WI38 (cell line): Measurements from ENCODE around the gene SMIM7.
A peak's percentile ranks its signal among the peaks of the same experiment; 100 is the strongest.

ENCODE experiments used
- H3K4me3 ChIP-seq: 2 replicates; pipeline ENCODE4 v1.5.1; 2011; ENCODE audit warnings: low read depth, mild to moderate bottlenecking, control low read depth, low read length
- CTCF ChIP-seq: IDR thresholded peaks from 2 replicates; pipeline ENCODE4 v1.5.1; 2012; ENCODE audit warnings: low read depth, mild to moderate bottlenecking, control low read depth, low read length

SMIM7 gene

GRCh38 chr19:16627193-16627927, 32.6 kb downstream of the SMIM7 start:
- peak overlapping the region; percentile 72 for H3K4me3 ChIP-seq
- no peak for TF ChIP-seq CTCF

GRCh38 chr19:16626796-16627192, 33.1 kb downstream of the SMIM7 start:
- H3K4me3 ChIP-seq = peak overlapping the region; percentile 72
- no peak for TF ChIP-seq CTCF

GRCh38 chr19:16625163-16625958, 34.6 kb downstream of the SMIM7 start:
- TF ChIP-seq CTCF = no peak
- no peak overlapping the region for H3K4me3 ChIP-seq

GRCh38 chr19:16624236-16624635, 35.7 kb downstream of the SMIM7 start:
- TF ChIP-seq CTCF = no peak
- no peak overlapping the region for H3K4me3 ChIP-seq

GRCh38 chr19:16623576-16623975, 36.4 kb downstream of the SMIM7 start:
- no peak overlapping the region for H3K4me3 ChIP-seq
- no peak for TF ChIP-seq CTCF

GRCh38 chr19:16623066-16623465, 36.9 kb downstream of the SMIM7 start:
- no peak for TF ChIP-seq CTCF
- no peak overlapping the region for H3K4me3 ChIP-seq

GRCh38 chr19:16621165-16621800, 38.7 kb downstream of the SMIM7 start:
- no peak for TF ChIP-seq CTCF
- H3K4me3 ChIP-seq = no peak overlapping the region
